ACHN (cell line): ENCODE data around the gene BARX1.
"Not testable (repeated sequence)": the region's sequence is repeated elsewhere in the genome, so short reads cannot be mapped to it uniquely, and the experiment has no call there.

Experiments
- DNase-seq: peaks from one replicate; pipeline ENCODE4 v3.0.0-alpha.2; 2015
- in situ Hi-C: cut with HindIII; loops from 2 replicates; pipeline ENCODE4 v1.10.0; 2017; ENCODE audit warnings: low sequenced_read_pairs, low pct_ligation_motif_present, low pct_unique_long_range_greater_than_20kb

Gene BARX1

DNA sequence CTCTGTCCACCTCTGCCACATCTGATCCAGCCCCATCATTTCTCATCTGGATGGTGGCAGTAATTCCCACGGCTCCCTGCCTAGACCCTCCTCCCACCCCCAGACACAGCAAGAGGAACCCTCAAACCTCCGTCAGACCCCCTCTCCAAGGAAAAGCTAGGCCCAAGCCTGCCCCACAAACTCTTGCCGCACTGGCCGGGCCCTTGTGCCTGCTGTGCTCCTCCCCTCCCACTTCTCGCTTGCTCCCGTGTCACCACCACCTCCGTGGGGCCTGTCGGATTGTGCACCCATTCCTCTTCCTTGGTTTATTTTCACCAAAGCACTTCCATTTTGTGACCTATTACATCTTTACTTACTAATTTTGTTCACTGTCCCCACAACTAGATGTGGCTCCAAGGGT is 14.2 kb downstream of the BARX1 start:
- no peak for DNase-seq
- in situ Hi-C loops, result no loop called here

DNA sequence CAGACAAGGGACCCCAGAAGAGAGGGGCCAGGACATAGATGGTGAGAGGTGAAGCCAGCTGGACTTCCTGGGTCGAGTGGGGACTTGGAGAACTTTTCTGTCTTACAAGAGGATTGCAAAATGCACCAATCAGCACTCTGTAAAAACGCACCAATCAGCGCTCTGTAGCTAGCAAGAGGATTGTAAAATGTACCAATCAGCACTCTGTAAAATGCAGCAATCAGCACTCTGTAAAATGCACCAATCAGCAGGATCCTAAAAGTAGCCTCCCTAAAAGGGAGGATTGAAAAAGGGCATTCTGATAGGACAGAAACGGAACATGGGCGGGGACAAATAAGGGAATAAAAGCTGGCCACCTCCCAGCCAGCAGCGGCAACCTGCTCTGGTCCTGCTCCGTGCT is 15.6 kb downstream of the BARX1 start:
- in situ Hi-C loops, DNase-seq: not testable (repeated sequence)

DNA sequence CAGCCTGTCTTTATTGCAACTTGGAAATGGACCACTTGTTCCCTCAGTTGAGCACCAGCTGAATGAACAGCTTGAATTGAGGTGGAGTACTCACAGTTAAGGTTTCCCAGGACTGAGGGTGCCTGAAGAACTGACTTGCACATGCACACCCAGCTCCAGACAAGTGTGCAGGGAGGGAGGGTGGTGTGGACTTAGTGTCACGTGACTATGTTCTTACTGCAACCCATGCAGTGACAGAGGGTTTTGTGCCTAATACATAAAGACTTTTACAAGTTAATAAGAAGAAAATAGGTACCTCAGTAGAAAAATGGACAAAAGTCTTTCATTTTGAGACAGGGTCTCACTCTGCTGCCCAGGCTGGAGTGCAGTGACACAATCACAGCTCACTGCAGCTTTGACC is 18.0 kb downstream of the BARX1 start:
- in situ Hi-C loops, result no loop called here
- no peak for DNase-seq

DNA sequence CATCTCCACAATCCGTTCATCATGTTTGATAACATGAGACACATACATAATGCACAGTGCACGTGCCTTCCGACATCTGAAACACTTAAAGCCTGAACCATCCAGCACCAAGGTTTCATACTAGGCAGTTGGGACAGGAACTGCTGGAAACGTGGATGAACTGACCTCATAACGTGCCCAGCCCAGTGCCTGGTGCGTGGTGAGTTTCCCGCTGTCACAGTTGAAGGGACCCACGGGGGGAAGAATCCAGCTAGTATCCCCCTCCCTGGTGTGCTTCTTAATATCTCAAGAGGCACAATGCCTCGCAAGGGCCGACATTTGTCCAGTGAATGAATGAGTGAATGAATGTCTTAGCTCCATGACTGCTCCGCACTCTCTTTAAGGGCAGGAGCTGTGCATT is 23.2 kb downstream of the BARX1 start:
- no peak for DNase-seq
- in situ Hi-C loops, result no loop called here

DNA sequence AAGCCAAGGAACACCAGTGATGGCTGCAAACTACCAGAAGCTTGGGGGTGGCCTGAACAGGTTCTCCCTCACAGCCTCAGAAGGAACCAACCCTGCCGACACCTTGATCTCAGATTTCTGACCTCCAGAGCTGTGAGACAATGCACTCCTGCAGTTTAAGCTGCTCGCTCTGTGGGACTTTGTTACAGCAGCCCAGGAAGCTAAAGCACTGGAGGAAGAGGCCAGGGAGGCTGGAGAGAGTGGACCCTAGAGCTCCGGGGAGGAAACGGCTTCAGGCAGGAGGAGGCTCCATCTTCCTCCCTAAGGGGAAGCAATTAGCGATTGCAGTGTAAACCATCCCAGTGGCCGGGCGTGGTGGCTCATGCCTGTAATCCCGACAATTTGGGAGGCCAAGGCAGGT is 25.1 kb downstream of the BARX1 start:
- in situ Hi-C loops, result no loop called here
- DNase-seq, result no peak

DNA sequence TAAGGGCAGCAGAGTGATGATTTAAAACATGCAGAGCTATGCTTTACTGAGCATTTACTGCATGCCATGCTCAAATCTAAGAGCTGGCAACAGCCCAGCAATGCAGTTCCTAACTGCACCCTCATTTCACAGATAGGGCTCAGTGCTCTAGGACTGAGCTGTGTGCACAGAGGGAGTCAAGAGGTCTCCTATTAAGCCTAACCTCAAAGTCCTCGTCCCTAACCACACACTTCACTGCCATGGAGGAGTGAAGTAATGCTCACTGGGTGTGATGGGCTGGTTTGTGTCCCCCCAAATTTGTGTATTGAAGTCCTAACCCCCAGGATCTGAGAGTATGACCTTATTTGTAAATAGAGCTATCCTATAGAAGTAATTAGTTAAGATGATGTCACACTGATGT is 25.9 kb downstream of the BARX1 start:
- no peak for DNase-seq
- in situ Hi-C loops, result no loop called here

DNA sequence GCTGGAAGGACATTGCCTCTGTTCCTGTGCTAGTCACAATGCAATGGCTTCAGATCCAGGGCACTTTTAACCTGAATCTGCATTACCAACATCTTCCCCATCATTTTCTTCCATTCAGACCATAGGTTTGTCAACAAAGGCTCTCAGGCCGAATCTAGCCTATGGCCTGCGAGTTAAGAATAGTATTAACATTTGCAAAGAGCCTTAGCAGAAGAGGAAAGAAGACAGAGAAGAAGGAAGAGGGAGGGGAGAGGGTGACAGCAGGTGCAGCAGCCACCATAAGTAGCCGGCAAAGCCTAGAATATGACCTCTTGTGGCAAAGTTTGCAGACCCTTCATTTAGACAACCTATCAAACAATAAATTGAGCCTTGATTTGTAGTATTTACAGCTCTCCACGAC is 32.6 kb downstream of the BARX1 start:
- in situ Hi-C loops, result no loop called here
- no peak for DNase-seq

DNA sequence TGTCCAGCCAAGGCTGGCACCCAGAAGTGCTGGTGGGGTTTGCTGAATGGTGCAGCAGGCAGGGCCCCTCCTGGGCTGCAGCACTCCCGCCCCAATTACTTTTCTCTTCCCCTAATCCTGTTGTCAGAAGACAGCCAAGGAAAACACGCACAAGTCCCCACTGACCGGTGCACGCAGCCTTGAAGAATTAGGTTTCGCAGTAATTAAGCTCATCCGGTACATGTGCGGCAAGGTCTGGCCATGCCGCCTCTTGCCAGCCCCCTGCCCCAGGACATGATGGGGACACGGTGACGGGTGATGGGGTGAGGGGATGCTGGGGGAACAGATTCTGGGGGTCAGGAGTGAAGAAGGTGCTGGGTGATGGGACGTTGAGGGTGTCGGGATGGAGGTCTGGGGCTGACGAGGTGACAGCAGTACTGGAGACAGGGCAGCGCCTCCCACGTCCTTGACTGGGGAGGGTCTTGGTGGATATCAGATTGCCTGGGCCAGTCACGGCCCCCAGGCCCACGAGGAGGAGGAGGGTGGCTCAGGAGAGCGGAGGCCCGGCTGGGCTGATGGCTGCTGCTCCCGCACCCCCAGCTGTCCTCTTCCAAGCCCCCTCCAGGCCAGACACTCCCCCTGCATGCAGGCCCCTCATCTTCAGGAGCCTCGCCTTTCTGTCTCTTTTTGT is 34.9 kb downstream of the BARX1 start:
- in situ Hi-C loops, result no loop called here
- DNase-seq, result no peak

DNA sequence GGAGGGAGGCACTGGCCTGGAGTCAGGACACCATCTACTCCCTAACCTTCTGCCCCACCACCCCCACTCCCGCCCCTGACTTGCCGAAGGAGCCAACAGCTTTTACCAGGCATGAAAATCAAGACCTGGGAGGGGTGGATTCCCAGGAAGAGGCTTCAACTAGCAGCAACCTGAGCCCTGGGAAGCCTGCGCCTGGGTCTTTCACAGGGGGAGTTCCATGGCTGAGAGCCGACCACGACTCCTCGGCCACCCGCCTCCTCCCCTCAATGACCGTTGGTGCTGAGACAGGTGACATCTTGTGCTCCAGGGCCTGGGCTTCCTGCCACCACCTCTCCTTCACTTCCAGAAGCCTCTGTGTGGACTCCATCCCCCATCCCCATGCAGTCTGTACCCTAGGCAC is 37.1 kb downstream of the BARX1 start:
- in situ Hi-C loops, result no loop called here

DNA sequence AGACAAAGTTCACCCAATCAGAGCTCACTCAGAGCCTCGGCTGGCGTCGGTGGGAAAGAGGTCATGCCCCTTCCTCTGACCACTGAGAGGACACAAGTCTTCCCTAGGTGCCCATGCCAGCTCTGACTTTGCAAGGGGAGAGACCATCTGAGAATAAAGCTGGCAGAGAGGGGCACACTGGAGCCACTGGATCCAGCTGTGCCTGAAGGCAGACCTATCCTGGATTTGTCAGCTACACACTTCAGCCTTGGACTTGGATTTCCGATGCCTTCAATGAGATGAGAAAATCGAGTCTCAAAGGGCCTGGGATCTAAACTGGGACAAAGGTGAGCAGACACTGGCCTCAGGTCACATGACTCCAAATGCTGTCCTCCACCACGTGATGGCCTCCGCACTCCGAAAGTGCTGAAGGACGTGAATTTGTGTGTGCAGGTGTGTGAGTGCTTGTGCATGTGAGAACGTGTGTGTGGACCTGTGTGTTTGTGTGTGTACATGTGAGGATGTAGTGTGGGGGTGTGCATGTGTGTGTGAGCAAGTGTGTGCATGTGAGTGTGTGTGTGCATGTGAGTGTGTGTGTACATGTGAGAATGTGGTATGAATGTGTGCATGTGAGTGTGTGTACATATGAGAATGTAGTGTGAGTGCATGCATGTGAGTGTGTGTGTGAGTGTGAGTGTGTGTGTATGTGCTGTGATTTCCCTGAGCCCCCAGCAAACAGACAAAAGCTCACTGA is 37.9 kb downstream of the BARX1 start:
- DNase-seq, result no peak
- in situ Hi-C loops, result no loop called here

More for the DNA sequence above, 37.1 kb downstream of the BARX1 start:
- DNase-seq, result no peak

DNA sequence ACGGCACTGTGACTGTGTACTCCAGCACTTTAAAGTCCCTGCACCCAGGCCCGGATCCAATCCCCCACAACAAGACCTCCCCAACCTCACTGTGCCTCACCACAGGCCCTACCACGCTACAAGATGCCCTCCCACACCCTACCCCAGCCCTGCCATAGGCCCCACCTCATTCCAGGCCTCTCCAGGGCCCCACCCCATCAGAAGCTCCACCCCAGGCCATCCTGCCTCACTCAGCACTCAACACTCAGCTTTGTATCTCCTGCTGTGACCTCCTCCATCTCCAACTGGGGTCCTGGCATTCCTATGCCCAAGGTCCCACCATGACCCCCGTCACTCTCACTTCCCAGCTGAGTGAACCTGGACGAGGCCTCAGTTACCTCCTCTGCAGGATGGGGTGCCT is 38.8 kb downstream of the BARX1 start:
- DNase-seq, result no peak
- in situ Hi-C loops, result no loop called here

DNA sequence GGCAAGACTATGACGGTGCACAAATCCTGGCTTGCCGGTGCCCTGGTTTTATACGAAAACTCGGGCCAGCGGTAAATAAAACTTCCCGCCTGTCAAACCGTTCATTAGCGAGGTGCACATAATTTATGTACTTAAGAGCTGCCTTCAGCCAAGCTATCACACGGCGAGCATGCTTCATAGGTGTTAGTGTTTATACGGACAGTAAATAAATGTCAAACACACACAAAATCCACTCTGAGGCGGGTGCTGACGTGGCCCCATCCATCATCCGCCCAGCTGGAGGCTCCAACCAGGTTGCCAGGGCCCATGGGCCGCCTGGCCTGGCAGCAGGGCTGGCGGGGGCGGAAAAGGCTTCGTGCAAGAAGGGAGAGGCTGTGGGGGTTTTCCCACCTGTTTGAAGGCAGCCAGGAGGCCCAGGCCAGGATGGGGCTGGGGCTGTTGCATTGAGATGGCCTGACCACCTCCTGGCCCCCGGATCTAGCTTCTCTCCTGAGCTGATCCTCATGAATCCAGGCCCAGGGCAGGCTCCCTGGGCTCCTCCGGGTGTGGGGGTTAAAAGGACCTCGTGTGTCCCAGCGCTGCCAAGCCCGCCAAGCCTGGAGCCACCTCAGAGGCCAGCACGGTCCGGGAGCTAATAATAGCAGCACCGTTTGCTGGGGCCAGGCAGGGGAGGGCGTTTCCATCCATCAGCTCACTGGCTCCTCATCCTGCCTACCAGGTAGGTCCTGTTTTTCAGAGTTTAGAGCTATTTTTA is 43.2 kb downstream of the BARX1 start:
- no peak for DNase-seq
- in situ Hi-C loops, result no loop called here

DNA sequence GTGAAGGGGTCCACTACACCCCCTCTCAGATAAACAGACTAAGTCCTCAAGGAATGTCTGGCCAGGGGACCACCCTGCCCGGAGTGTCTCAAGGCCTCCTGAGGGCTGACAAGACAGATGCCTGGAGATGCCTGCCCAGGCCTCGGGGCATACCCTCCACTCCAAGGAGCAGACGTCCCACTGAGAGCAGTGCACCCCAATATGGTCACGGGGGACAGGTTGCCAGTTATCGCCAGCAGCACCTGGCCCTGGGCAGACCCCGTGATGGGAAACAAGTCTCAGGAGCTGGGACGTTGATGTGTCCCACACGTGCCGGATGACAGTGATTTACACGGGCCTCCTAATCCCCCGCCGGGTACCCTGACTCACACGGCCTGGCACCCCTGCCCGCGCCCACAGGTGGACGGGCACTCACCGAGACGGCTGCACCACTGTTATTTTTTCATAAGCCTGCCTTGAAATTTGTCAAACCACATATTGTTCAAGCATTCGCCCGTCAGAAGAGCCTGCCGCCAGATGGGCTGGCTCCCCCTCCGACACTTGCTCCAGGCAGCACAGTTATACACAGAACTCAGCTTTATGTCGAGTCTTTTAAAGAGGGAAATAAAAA is 43.9 kb downstream of the BARX1 start:
- in situ Hi-C loops, result no loop called here
- no peak for DNase-seq

DNA sequence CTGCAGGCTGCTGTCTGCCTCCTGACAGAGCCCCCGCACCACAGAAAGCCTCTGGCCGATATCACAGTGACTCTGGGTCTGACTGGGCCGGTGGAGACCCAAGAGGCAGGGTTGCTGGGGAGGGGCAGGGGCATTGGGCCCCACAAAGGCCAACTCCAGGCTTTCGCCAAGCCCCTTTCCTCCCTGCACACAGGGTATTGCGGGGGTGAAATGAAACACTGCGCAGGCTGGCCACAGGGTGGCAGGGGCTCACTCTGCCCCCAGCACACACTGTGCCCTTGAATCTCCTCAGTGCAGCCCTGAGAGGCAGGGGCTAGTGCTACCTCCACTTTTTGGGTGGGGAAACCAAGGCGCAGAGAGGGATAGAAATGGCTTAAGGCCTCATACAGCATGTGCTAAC is 44.6 kb downstream of the BARX1 start:
- DNase-seq, result no peak
- in situ Hi-C loops, result no loop called here

DNA sequence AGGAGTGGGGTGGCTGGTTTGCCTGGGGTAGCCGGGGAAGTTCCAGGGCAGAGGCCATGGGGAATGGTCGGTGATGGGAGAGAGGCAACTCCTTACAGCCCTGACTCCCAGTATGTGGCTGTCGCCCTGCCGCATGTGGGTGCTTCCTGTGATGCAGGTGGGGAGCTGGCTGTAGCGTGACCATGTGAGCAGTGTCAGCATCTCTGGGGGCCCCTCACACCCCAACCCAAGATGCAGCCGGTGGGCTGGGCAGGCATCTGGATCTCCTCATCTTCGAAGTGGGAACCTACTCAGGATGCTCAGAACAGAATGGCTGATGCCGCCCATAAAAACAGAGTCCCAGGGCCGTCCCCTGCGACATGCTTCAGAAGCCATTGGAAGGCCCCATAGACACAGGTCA is 45.0 kb downstream of the BARX1 start:
- DNase-seq, result no peak
- in situ Hi-C loops, result no loop called here

DNA sequence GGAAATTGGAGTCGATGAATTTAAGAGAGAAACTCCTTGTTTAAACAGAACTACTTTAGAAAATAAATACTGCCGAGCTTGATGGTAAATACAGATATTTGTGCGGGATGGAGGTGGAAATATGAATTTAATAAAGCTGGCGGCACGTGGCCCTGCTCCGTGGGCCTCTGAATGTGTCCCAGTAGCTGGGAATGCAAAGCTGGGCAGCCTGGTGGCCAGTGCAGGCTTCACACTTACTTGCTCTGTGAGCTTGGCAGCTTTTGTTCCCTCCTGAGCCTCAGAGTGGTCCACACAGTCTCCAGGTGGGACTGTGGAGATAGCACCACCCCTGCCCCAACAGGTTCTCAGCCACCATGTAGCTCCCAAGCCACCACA is 45.9 kb downstream of the BARX1 start:
- in situ Hi-C loops, result no loop called here
- DNase-seq, result no peak

DNA sequence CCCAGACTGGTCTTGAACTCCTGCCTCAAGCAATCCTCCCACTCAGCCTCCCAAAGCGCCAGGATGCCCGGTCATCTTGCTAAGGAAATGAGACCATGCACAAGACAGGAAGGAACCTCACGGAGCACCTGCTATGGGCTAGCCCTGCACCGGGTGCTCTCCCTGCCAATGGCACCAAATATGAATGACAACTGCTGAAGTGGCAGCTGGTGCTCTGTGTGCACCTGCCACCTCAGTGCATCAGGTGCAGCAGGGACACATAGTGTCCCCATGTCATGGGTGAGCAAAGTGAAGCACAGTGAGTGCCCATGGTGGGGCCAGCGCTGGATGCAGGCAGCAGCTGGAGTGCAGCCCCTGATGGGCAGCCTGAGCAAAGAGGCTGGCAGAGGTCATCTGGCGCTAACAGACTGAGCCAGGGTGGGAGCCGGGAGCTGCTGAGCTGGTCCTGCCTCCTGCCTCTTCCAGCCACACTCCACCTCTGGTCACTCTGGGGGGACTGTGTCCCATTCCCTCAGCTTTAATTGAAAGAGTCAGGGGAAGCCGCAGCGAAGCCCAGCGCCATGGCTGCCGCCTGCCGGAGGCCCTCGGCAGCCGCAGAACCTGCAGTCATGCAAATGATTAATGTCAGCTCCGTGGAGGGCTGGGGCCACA is 46.4 kb downstream of the BARX1 start:
- in situ Hi-C loops, result no loop called here
- DNase-seq, result no peak

DNA sequence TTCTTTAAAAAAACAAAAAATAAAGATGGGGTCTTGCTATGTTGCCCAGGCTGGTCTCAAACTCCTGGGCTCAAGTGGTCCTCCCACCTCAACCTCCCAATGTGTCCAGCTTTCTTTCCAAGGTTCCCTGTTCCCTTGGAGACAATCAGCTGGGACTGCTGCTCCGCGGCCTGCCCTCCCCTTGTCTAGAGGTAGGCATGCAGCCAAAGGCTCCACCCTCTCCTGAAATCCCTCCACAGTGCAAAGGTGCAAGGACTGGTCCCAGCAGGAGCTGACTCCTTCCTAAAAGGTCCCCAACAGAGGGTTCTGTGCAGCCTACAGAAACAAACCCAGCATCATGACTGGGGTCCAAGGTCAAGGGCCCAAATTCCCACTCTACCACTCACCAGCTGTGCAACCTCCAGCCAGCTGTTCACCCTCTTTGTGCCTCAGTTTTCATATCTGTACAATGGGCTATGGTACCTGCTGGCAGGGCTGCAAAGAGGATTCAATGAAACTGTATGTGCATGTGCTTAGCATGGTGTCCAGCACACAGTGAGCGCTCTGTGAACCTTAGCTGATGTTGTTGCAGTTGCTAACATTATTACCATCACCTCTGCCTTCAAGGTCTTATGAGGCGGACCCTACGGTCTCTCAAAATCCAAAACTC is 47.5 kb downstream of the BARX1 start:
- in situ Hi-C loops, result no loop called here
- DNase-seq, result no peak
